ENCODE results near the gene NEDD4.
"Not testable (repeated sequence)": the region's sequence is repeated elsewhere in the genome, so short reads cannot be mapped to it uniquely, and the experiment has no call there.

NEDD4 gene

DNA sequence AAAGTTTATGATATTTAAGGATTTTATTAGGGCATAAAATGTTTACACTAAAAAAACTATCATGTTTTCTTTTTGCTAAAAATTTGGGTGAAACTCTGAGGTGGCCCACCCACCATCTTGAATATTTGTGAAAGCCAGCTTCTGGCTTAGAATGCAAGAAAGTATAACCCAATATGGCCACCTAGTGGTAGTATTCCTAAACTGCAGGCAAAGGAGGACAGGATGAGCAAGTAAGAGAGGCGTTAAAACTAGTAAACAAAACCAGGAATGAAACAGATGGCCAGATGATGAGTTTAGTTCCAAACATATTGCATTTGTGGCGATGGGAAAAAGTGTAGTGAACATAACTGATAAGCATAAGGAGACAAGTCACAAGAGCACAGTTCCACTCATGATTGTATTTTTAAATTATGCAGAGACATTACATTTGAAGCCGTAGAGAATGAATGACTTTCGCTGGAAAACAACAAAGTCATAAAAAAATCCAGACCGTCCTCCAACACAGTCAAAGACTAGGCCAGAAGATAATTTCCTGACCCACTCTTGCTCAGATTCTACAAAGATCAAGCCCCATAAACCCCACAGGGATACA, 147.2 kb downstream of the NEDD4 start:
- TF ChIP-seq, protein P1, sequence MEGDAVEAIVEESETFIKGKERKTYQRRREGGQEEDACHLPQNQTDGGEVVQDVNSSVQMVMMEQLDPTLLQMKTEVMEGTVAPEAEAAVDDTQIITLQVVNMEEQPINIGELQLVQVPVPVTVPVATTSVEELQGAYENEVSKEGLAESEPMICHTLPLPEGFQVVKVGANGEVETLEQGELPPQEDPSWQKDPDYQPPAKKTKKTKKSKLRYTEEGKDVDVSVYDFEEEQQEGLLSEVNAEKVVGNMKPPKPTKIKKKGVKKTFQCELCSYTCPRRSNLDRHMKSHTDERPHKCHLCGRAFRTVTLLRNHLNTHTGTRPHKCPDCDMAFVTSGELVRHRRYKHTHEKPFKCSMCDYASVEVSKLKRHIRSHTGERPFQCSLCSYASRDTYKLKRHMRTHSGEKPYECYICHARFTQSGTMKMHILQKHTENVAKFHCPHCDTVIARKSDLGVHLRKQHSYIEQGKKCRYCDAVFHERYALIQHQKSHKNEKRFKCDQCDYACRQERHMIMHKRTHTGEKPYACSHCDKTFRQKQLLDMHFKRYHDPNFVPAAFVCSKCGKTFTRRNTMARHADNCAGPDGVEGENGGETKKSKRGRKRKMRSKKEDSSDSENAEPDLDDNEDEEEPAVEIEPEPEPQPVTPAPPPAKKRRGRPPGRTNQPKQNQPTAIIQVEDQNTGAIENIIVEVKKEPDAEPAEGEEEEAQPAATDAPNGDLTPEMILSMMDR (IDR thresholded peaks at IDR 0.05; ENCODE audit: low read depth, low read length, missing control alignments), result peak; percentile 79
- no peak overlapping the region for H3K4me3 ChIP-seq (ENCODE audit: low read depth, low read length)
- DNase-seq (ENCODE audit: low read depth), result peak; percentile 55

DNA sequence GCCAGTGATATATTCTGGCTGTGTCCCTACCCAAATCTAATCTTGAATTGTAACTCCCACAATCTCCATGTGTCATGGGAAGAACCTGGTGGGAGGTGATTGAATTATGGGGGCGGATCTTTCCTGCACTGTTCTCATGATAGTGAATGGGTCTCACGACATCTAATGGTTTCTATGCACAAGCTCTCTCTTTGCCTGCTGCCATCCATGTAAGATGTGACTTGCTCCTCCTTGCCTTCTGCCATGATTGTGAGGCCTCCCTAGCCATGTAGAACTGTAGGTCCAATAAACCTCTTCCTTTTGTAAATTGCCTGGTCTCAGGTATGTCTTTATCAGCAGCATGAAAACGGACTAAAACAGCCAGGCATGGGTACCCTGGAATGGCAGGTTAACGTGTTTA, 150.5 kb downstream of the NEDD4 start:
- H3K4me3 ChIP-seq (ENCODE audit: low read depth, low read length); DNase-seq (ENCODE audit: low read depth): not testable (repeated sequence)

DNA sequence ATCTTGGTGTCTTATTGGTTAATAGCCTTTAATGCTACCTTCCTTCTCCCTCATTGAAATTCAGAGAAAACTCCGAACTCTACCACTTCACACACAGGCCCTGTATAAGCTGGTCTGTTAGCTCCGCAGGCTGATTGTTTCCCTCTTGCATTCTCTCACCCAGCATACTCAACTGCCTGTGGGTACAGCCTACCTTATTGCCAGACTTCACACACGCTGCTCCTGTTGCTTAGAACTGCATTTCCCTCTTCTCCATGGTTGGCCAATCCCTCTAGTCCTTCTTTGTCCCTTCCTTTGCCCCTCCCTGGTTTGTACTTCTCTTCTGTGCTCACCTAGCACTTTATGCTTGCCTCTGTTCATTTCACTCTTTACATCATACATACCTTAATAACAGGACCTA, 157.5 kb downstream of the NEDD4 start:
- DNase-seq (ENCODE audit: low read depth), result no peak
- no peak overlapping the region for H3K4me3 ChIP-seq (ENCODE audit: low read depth, low read length)
- TF ChIP-seq, protein P1 (IDR thresholded peaks at IDR 0.05; ENCODE audit: low read depth, low read length, missing control alignments), result no peak

DNA sequence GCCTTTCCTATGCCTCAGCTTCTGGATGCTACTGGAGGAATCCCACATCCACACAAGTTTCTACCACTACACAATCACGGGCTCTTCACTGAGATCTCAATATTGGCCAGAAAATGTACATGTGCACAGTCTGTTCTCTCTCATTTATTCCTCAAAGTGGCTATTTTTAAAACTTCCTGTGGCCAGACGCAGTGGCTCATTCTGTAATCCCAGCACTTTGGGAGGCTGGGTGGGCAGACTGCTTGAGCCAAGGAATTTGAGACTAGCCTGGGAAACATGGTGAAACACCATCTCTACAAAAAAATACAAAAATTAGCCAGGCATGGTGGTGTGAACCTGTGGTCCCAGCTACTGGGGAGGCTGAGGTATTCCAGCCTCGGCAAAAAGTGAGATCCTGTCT, 159.1 kb downstream of the NEDD4 start:
- DNase-seq (ENCODE audit: low read depth), result no peak
- TF ChIP-seq, protein P1 (IDR thresholded peaks at IDR 0.05; ENCODE audit: low read depth, low read length, missing control alignments), result no peak
- H3K4me3 ChIP-seq (ENCODE audit: low read depth, low read length), result no peak overlapping the region

DNA sequence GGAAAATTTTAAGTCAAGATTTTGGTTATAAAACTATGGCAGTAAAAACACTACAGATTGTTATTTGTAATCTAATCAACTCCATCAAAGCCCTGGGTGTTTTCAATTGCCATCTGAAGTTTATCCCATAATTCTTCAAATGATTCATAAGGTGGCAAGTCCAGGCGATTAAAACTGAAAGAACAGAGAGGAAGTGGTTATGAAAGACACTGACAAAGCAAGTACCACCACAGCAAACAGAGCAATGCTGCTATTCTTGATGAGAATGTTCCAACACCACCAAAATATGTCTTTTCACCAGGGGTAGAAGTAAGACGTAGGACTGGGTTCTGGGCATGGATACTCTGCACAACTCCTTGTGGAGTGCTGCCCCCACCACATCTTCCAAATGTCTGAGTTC, 163.6 kb downstream of the NEDD4 start:
- TF ChIP-seq, protein P1 (IDR thresholded peaks at IDR 0.05; ENCODE audit: low read depth, low read length, missing control alignments), result no peak
- DNase-seq (ENCODE audit: low read depth), result peak; percentile 8
- no peak overlapping the region for H3K4me3 ChIP-seq (ENCODE audit: low read depth, low read length)

DNA sequence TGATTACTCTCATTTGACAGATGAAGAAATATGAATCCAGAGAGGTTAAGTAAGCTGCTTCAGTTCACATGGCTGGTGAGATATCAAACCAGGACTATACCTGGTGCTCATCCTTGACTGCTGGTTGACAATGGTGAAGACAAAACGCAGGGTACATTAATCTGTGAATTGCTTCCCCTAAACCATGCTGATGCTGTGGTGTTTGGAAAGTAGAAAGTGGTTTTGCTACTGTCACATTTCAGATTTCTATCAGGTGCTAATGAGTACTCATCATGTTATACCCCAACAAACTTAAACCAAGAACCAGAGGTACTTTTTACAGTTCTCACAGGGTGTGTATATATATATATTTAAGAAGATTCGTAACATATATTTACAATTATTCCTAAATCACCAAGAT, 165.5 kb downstream of the NEDD4 start:
- no peak overlapping the region for H3K4me3 ChIP-seq (ENCODE audit: low read depth, low read length)
- TF ChIP-seq, protein P1 (IDR thresholded peaks at IDR 0.05; ENCODE audit: low read depth, low read length, missing control alignments), result no peak
- DNase-seq (ENCODE audit: low read depth), result no peak

DNA sequence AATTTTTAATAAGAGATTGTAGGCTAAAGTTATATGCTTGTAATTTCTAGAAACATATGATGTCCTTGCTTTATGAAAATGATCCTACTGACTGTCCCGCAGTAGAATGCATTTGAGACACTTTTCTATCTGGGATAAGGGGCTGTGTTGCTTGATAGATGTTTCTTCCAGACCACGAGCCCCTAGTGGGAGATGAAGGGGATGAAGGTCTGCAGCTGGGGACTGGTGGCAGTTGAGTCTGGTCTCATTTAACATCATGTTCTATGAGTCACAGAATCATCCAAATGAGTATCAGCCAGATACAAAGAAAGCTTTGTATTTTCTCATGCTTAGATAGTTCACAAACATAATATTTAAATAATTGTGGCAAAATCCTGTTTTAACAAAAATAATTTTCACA, 166.2 kb downstream of the NEDD4 start:
- TF ChIP-seq, protein P1 (IDR thresholded peaks at IDR 0.05; ENCODE audit: low read depth, low read length, missing control alignments), result no peak
- no peak for DNase-seq (ENCODE audit: low read depth)
- no peak overlapping the region for H3K4me3 ChIP-seq (ENCODE audit: low read depth, low read length)
